Pancreas (tissue), 10 donors: ENCODE data around the gene R3HCC1L. TPM values are rescaled to one million over a fixed set of nuclear protein-coding genes. Genes with fewer than 3 reads are reported as not detected.

Experiments
- ATAC-seq, 4 donors: fragments of 200-7000 bp; cut with Tn5 transposase; one replicate each; pipeline versions ENCODE4 v1.8.0 to v1.9.1; 2020; ENCODE audit warnings: mild to moderate bottlenecking in 4 of 4, moderate library complexity in 4 of 4
- DNase-seq, 6 donors: peaks; one replicate each; pipeline ENCODE4 v3.0.0-alpha.2; 2020
- FAIRE-seq: peaks from 2 replicates; lab custom pipeline; 2012; peaks lifted over from hg19 to GRCh38; lab: Jason Lieb, UNC
- H3K27ac ChIP-seq, 4 donors: fragments of 200-600 bp; sonication (generic); 1 replicate in 3 of 4; 2 replicates in 1 of 4; pipeline versions ENCODE4 v1.5.0 to v1.8.0; 2020
- H3K27me3 ChIP-seq, 4 donors: fragments of 200-600 bp; one replicate each; pipeline ENCODE4 v1.8.0; 2021
- H3K36me3 ChIP-seq, 3 donors: fragments of 200-600 bp; sonication (generic) in 1 of 3; one replicate each; pipeline versions ENCODE4 v1.5.0 to v1.8.0; 2020 to 2021
- H3K4me1 ChIP-seq, 3 donors: fragments of 200-600 bp; one replicate each; pipeline ENCODE4 v1.8.0; 2021
- H3K4me3 ChIP-seq, 4 donors: fragments of 200-600 bp; sonication (generic) in 2 of 4; one replicate each; pipeline versions ENCODE4 v1.5.0 to v1.8.0; 2020 to 2021
- H3K9me3 ChIP-seq, 4 donors: fragments of 200-600 bp; one replicate each; pipeline ENCODE4 v1.8.0; 2021
- WGBS, 2 donors: extraction: QIAGEN DNeasy Blood & Tissue Kit; methylation state at CpG; one replicate each; pipeline ENCODE4 v1.1.7; 2013; 5-methylcytosine and 5-hydroxymethylcytosine counted together
- intact Hi-C, 3 donors: fragments of 100-400 bp; cut with DNase I; formaldehyde crosslinking; loops; one replicate each; pipeline versions ENCODE4 v1.11.1 to v1.14.2; 2022
- polyA plus RNA-seq, 2 donors: library from polyadenylated mRNA; stranded (reverse); fragments of 200-250 nt; gene quantifications; one replicate each; pipeline ENCODE4 v1.2.3, GENCODE V29; 2013
- total RNA-seq, 6 donors: library from RNA; stranded (reverse); fragmentation: NEBNext Ultra II Directional in 4 of 6; extraction: Animal tissue kit (Norgen Biotek cat#: 25700) in 4 of 6; gene quantifications; one replicate each; pipeline versions ENCODE4 v1.2.1 to v1.2.4, GENCODE V29; 2021 to 2023
- TF ChIP-seq, protein P1 (sequence below), 4 donors: fragments of 200-600 bp; sonication (generic) in 3 of 4; IDR thresholded peaks; one replicate each; pipeline versions ENCODE4 v1.5.0 to v1.8.0; 2021; ENCODE audit warnings: antibody characterized with exemption in 4 of 4
- donor health status: healthy with polysubstance abuse.
- donor health status: DM: no; HTN: no; CAD: no; lungs with moderate emphysema.
- donor health status: DM: no; HTN: no; CAD: no.
- donor health status: control.
- donor health status: control.
- donor health status: Bipolar disorder and iron deficiency.
- donor health status: DM: yes; HTN: yes; CAD: no.
- donor health status: DM: no; HTN: no; CAD: no.
- donor health status: DM: no; HTN: no; CAD: no.
- donor health status: DM: yes; HTN: yes; CAD: no.

Gene R3HCC1L
- total and polyA plus RNA-seq, 8 donors, result 3.9 to 9.5 (median 4.9) TPM

DNA sequence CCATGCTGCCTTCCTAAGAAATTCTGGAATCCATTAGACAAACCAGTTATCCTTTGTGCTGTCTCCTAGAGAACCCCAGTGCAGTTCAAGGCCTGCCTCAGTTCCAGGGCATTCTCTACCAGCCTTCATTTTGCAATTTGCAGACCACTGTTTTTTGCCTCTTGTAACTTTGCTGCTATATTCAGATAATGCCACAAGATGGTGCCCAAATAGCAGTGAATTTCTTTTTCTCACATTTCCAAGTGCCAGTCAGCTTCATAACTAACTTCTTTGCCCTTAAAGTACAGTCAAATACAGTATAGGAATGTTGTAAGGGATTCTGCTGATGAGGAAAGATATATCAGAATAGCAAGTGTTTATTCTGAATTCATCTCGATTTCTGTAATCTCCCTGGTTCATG lies 108.4 kb downstream of the R3HCC1L start:
- WGBS, 2 donors, result 75 to 77% methylated on average over 1 of the region's 1 CpG
- Histone ChIP-seq H3K9me3 (no peaks in the 10 kb centered on the region), H3K4me1 (no peaks in the 10 kb centered on the region), H3K27ac (no peak overlapping the region), H3K4me3 (no peak overlapping the region), H3K27me3 (no peaks in the 10 kb centered on the region), H3K36me3 (peaks cover 0 to 8% (median 5%) of the 10 kb centered on the region in 3 donors)
- ATAC-seq, result peak in 1 of 4 donors; percentile 36
- TF ChIP-seq, protein P1, sequence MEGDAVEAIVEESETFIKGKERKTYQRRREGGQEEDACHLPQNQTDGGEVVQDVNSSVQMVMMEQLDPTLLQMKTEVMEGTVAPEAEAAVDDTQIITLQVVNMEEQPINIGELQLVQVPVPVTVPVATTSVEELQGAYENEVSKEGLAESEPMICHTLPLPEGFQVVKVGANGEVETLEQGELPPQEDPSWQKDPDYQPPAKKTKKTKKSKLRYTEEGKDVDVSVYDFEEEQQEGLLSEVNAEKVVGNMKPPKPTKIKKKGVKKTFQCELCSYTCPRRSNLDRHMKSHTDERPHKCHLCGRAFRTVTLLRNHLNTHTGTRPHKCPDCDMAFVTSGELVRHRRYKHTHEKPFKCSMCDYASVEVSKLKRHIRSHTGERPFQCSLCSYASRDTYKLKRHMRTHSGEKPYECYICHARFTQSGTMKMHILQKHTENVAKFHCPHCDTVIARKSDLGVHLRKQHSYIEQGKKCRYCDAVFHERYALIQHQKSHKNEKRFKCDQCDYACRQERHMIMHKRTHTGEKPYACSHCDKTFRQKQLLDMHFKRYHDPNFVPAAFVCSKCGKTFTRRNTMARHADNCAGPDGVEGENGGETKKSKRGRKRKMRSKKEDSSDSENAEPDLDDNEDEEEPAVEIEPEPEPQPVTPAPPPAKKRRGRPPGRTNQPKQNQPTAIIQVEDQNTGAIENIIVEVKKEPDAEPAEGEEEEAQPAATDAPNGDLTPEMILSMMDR (IDR thresholded peaks at IDR 0.05), result no peak
- intact Hi-C loops, result loop anchor here in 1 of 3 donors (10.0 kb wide), 1 partner anchor 72 kb away; no protein-coding TSS in a partner anchor
- FAIRE-seq, result no peak
- DNase-seq, result no peak

DNA sequence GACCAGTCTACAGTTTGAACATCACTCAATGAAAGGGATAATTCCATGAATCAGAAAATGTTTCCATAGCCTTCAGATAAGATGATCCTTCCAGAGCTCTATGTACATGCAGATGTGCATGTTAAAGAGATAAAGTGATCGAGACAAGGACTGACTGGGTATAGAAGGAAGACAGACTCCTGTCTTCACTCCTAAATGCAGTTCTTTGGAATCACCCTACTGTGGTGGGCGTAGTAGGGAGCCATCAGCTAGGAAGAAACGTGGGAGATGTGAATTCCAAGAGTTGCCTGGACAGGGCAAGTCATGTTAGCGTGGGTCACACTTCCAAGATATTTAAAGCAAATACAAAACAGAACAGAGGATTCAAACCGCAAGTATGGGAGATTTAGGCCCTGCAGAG lies 109.7 kb downstream of the R3HCC1L start:
- TF ChIP-seq, protein P1 (IDR thresholded peaks at IDR 0.05), result no peak
- 91 to 92% methylated on average over 5 of the region's 5 CpGs for WGBS, 2 donors
- Histone ChIP-seq H3K4me3 (no peak overlapping the region), H3K4me1 (no peaks in the 10 kb centered on the region), H3K36me3 (peaks cover 0 to 8% (median 5%) of the 10 kb centered on the region in 3 donors), H3K27ac (no peak overlapping the region), H3K27me3 (no peaks in the 10 kb centered on the region), H3K9me3 (no peaks in the 10 kb centered on the region)
- intact Hi-C loops, result loop anchor here in 1 of 3 donors (10.0 kb wide), 1 partner anchor 71 kb away; no protein-coding TSS in a partner anchor
- no peak for FAIRE-seq
- ATAC-seq, result no peak
- DNase-seq, result no peak

DNA sequence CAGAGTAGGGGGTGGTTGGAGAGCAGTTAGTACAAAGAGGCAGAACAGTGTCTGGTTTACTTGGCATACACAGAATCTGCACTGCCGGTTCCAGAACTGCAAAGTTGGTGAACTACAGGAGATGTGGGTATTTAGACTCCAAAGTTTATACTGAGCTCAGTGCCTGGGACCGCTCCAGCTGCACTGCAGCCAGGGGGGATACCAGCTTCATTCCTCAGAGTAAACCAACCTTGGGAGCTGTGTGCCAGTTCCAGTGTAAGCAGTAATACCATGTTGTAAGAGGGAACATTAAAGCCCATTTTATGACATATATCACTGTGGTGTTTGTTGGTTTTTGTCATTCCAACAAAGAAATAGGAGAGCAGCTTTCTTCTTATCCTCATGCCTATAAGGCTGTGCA lies 110.1 kb downstream of the R3HCC1L start:
- FAIRE-seq, result no peak
- Histone ChIP-seq H3K27ac (no peak overlapping the region), H3K4me1 (no peaks in the 10 kb centered on the region), H3K36me3 (peaks cover 0 to 8% (median 5%) of the 10 kb centered on the region in 3 donors), H3K27me3 (no peaks in the 10 kb centered on the region), H3K4me3 (no peak overlapping the region), H3K9me3 (no peaks in the 10 kb centered on the region)
- TF ChIP-seq, protein P1 (IDR thresholded peaks at IDR 0.05), result no peak
- no peak for DNase-seq
- 93 to 97% methylated on average over 2 of the region's 2 CpGs for WGBS, 2 donors
- intact Hi-C loops, result loop anchor here in 1 of 3 donors (10.0 kb wide), 1 partner anchor 70 kb away; no protein-coding TSS in a partner anchor
- no peak for ATAC-seq

DNA sequence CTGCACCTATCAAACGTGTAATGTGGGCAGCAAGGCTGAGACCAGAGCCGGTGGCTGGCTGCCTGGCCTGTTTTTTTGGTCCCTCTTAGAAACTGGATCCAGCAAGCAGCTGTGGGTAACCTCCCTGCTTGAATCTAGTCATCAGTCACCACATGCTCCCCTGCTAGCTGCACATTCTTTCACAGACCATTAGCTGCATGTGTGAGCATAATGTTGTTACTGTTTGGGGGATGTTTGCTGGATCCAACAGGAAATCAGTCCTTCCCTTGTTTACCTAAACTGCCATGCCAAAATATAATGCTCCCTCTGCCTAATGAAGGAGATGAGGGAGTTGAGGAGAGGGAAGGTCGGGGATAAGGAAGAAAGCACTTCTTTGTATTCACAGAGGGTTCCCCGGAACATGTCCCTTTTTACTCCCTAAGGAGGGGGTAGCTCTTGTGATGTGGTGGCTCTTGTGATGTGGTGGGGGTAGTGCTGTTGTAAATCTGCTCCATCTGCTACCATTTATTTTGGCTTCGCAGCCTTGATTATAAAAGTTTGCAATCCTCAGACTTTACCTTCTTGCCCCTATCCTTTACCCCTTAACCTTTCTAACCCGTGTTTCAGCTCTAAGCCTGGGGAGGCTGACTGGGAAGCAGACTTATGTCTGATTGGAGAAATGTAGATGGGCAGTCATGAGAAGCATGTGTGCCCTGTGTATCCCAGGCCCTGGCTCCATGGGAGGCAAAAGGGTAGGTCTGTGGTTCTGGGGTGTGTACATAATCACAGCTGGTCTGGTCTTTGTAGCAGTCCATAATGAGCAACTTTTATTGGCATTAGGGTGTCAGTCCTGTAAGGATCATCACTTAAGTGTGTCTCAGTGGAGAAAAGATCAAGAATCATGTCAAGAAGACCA lies 112.7 kb downstream of the R3HCC1L start:
- ATAC-seq (peak in 3 of 4 donors; percentile 39 to 71 (median 46)), DNase-seq (no peak)
- intact Hi-C loops, result loop anchor here in 1 of 3 donors (10.0 kb wide), 1 partner anchor 68 kb away; no protein-coding TSS in a partner anchor

More for the DNA sequence above, 112.7 kb downstream of the R3HCC1L start:
- no peaks in the 10 kb centered on the region for H3K4me1 ChIP-seq
- TF ChIP-seq, protein P1 (IDR thresholded peaks at IDR 0.05), result no peak
- H3K4me3 ChIP-seq, result no peak overlapping the region
- H3K27me3 ChIP-seq, result no peaks in the 10 kb centered on the region
- 60 to 66% methylated on average over 6 of the region's 6 CpGs for WGBS, 2 donors
- no peaks in the 10 kb centered on the region for H3K9me3 ChIP-seq
- no peak for FAIRE-seq
- H3K36me3 ChIP-seq, result peaks cover 0 to 12% (median 8%) of the 10 kb centered on the region in 3 donors
- peak overlapping the region in 1 of 4 donors; percentile 4 for H3K27ac ChIP-seq
